WERI-Rb-1 (cell line): Measurements from ENCODE around the gene ARIH2.

Experiments used
- DNase-seq: peaks from one replicate; pipeline ENCODE4 v3.0.0-alpha.2; 2020
- H3K27ac ChIP-seq: fragments of 250-450 bp; sonication (Bioruptor Pico); 2 replicates; pipeline ENCODE4 v1.5.1; 2020; ENCODE audit warnings: mild to moderate bottlenecking, moderate library complexity
- H3K27me3 ChIP-seq: fragments of 250-450 bp; sonication (Bioruptor Pico); 2 replicates; pipeline ENCODE4 v1.5.1; 2021; ENCODE audit warnings: mild to moderate bottlenecking, low read depth, moderate library complexity; ENCODE audit not compliant: insufficient read depth, severe bottlenecking
- H3K36me3 ChIP-seq: fragments of 250-450 bp; sonication (Bioruptor Pico); 2 replicates; pipeline ENCODE4 v1.5.1; 2020; ENCODE audit warnings: mild to moderate bottlenecking, moderate library complexity
- H3K4me3 ChIP-seq: 2 replicates; pipeline ENCODE4 v1.5.1; 2011; ENCODE audit warnings: low read depth, mild to moderate bottlenecking, control low read depth, low read length
- H3K9me3 ChIP-seq: fragments of 250-450 bp; sonication (Bioruptor Pico); 2 replicates; pipeline ENCODE4 v1.5.1; 2021; ENCODE audit warnings: mild to moderate bottlenecking, moderate library complexity; ENCODE audit not compliant: severe bottlenecking
- TF ChIP-seq, protein P1 (sequence below): IDR thresholded peaks from 2 replicates; pipeline ENCODE4 v1.5.1; 2011; ENCODE audit warnings: low read depth, mild to moderate bottlenecking, control low read depth, inconsistent platforms, low read length

The ARIH2 gene

DNA sequence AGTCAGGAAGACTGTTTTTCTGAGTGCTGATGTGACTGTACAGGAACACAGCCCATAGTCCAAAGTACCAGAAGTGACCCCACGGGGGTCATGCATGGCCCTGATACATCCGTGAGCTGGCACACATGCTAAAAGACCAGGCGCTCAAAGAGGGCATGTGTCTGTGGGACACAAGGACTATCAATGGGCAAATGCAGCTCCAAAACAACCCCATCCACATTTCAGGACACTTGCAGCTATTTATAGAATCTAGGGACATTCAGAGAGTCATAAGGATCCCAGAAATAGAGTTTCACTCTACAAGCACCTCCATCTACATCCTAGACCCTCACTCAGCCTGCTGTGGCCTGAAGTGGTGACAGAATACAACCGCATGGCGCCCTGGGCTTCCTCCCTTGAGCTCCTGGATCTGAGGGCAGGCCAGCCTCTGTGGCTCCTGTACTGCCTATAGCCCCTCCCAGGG is 37.0 kb upstream of the ARIH2 start:
- H3K27ac ChIP-seq, result no peak overlapping the region
- peaks cover 8% of the 10 kb centered on the region for H3K36me3 ChIP-seq

DNA sequence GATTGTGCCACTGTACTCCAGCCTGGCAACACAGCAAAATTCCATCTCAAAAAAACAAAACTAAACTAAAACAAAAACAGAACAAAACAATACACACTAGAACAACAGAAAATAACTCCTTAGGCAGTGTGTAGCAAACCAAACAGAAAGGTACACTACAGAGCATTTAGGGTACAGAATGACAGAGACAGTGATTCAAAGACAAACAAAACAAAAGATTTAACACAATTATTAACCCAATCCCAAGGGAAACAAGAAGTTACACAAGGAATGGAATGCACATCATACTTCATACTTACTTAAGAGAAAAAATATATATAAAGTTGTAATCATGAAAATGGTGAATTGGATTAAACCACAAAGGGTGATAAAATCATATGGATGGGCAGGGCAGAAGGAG is 32.9 kb upstream of the ARIH2 start:
- Histone ChIP-seq H3K9me3 (no peaks in the 10 kb centered on the region), H3K27me3 (no peaks in the 10 kb centered on the region), H3K27ac (no peak overlapping the region), H3K36me3 (peaks cover 5% of the 10 kb centered on the region), H3K4me3 (no peak overlapping the region)
- no peak for DNase-seq
- TF ChIP-seq, protein P1, sequence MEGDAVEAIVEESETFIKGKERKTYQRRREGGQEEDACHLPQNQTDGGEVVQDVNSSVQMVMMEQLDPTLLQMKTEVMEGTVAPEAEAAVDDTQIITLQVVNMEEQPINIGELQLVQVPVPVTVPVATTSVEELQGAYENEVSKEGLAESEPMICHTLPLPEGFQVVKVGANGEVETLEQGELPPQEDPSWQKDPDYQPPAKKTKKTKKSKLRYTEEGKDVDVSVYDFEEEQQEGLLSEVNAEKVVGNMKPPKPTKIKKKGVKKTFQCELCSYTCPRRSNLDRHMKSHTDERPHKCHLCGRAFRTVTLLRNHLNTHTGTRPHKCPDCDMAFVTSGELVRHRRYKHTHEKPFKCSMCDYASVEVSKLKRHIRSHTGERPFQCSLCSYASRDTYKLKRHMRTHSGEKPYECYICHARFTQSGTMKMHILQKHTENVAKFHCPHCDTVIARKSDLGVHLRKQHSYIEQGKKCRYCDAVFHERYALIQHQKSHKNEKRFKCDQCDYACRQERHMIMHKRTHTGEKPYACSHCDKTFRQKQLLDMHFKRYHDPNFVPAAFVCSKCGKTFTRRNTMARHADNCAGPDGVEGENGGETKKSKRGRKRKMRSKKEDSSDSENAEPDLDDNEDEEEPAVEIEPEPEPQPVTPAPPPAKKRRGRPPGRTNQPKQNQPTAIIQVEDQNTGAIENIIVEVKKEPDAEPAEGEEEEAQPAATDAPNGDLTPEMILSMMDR, result no peak

More for the DNA sequence above, 37.0 kb upstream of the ARIH2 start:
- Histone ChIP-seq H3K9me3 (no peaks in the 10 kb centered on the region), H3K27me3 (no peaks in the 10 kb centered on the region), H3K4me3 (no peak overlapping the region)
- DNase-seq, result no peak
- TF ChIP-seq, protein P1, result no peak

- no peaks in the 10 kb centered on the region for H3K9me3 ChIP-seq
- H3K27ac ChIP-seq, result no peak overlapping the region
- no peak overlapping the region for H3K4me3 ChIP-seq
- no peak for DNase-seq
- H3K36me3 ChIP-seq, result peaks cover 5% of the 10 kb centered on the region
- no peaks in the 10 kb centered on the region for H3K27me3 ChIP-seq
- TF ChIP-seq, protein P1, result no peak
These were observed 27.0 kb upstream of the ARIH2 start for GRCh38 chr3:48891606-48892005.

DNA sequence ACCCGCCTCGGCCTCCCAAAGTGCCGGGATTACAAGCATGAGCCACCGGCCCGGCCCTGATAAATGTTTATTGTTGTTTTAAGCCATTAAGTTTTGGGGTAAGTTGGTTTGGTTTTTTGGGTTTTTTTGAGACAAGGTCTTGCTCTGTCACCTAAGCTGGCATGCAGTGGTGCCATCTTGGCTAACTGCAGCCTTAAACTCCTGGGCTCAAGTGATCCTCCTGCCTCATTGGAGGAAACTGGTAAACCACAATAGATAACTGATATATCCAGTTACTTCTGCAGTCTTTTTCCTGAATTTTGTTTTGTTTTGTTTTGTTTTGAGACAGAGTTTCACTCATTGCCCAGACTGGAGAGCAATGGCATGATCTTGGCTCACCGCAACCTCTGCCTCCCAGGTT is 24.1 kb upstream of the ARIH2 start:
- Histone ChIP-seq H3K27me3 (no peaks in the 10 kb centered on the region), H3K36me3 (peaks cover 5% of the 10 kb centered on the region), H3K27ac (no peak overlapping the region), H3K4me3 (no peak overlapping the region), H3K9me3 (no peaks in the 10 kb centered on the region)
- DNase-seq, result no peak
- TF ChIP-seq, protein P1, result no peak

DNA sequence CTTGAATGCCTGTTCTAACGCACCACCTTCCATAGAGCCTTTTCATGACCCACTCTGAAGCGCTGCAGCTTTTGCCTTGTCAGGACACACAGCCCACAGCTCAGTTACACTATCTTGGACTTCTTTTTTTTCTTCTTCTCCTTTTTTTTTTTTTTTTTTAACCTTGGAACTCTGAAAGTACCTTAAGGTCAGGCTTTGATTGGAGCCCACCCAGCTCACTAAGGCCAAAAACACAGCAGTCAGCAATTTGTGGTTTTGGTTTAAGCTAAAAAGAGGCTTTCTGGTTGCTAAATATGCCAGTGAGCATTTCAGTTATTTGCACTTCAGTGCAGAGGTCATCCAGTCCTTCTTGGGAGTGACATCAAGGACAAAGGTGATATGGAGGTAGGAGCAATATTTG is 21.7 kb upstream of the ARIH2 start:
- no peaks in the 10 kb centered on the region for H3K36me3 ChIP-seq
- TF ChIP-seq, protein P1, result no peak
- no peak overlapping the region for H3K4me3 ChIP-seq
- no peak overlapping the region for H3K27ac ChIP-seq
- no peaks in the 10 kb centered on the region for H3K9me3 ChIP-seq
- no peaks in the 10 kb centered on the region for H3K27me3 ChIP-seq
- DNase-seq, result no peak
